HepG2 (cell line): ENCODE results near the gene DMAC2L. TPM values are rescaled to one million over a fixed set of nuclear protein-coding genes. Genes with fewer than 3 reads are reported as not detected.

ENCODE experiments used
- BCL6 ChIP-seq: IDR thresholded peaks from 2 replicates; pipeline ENCODE4 v1.6.1; 2016; ENCODE audit warnings: missing genetic modification reagents, missing compliant biosample characterization
- CBFB ChIP-seq: sonication (generic); formaldehyde crosslinking; IDR thresholded peaks from 2 replicates; pipeline ENCODE4 v1.4.0; 2020; ENCODE audit warnings: missing genetic modification reagents
- EP300 ChIP-seq, 3 experiments: sonication (generic) in 1 of 3; formaldehyde crosslinking in 1 of 3; IDR thresholded peaks; 2 replicates each; pipeline versions ENCODE4 v1.5.1 to v1.6.1; 2011 to 2020; ENCODE audit warnings: low read depth in 2 of 3, low read length in 2 of 3, borderline replicate concordance in 1 of 3, improper control_type of control experiment in 1 of 3, mild to moderate bottlenecking in 1 of 3, missing genetic modification reagents in 1 of 3, moderate library complexity in 1 of 3
- HNRNPL ChIP-seq: fragments of 200-400 bp; formaldehyde crosslinking; IDR thresholded peaks from 2 replicates; pipeline ENCODE4 v1.6.1; 2017; ENCODE audit warnings: mild to moderate bottlenecking, low read depth, low read length
- KLF12 ChIP-seq: sonication (generic); formaldehyde crosslinking; IDR thresholded peaks from 2 replicates; pipeline ENCODE4 v1.4.0; 2020; ENCODE audit warnings: missing genetic modification reagents, borderline replicate concordance
- MAFF ChIP-seq: IDR thresholded peaks from 2 replicates; pipeline ENCODE4 v1.6.1; 2011; ENCODE audit warnings: low read depth, low read length, improper control_type of control experiment
- NFKBIZ ChIP-seq: IDR thresholded peaks from 2 replicates; pipeline ENCODE4 v1.6.1; 2018; ENCODE audit warnings: missing genetic modification reagents, missing compliant biosample characterization
- NFYB ChIP-seq: sonication (generic); formaldehyde crosslinking; IDR thresholded peaks from 2 replicates; pipeline ENCODE4 v1.4.0; 2020; ENCODE audit warnings: missing genetic modification reagents
- RCOR2 ChIP-seq: IDR thresholded peaks from 2 replicates; pipeline ENCODE4 v1.6.1; 2016; ENCODE audit warnings: missing biosample characterization, missing genetic modification reagents
- SOX5 ChIP-seq: IDR thresholded peaks from 2 replicates; pipeline ENCODE4 v1.6.1; 2016; ENCODE audit warnings: borderline replicate concordance
- TCF7 ChIP-seq: sonication (generic); IDR thresholded peaks from 2 replicates; pipeline ENCODE4 v1.6.1; 2016; ENCODE audit warnings: antibody characterized with exemption, low read depth
- TGIF2 ChIP-seq: IDR thresholded peaks from 2 replicates; pipeline ENCODE4 v1.6.1; 2016; ENCODE audit warnings: control low read depth, missing compliant biosample characterization
- TRIM24 ChIP-seq: sonication (generic); formaldehyde crosslinking; IDR thresholded peaks from 2 replicates; pipeline ENCODE4 v1.8.0; 2022; ENCODE audit warnings: mild to moderate bottlenecking, missing genetic modification reagents
- ZBTB7A ChIP-seq: sonication (generic); formaldehyde crosslinking; IDR thresholded peaks from 2 replicates; pipeline ENCODE4 v1.8.0; 2022; ENCODE audit warnings: mild to moderate bottlenecking, missing genetic modification reagents
- ZFP36L1 ChIP-seq: sonication (generic); formaldehyde crosslinking; IDR thresholded peaks from 2 replicates; pipeline ENCODE4 v1.8.0; 2022; ENCODE audit warnings: mild to moderate bottlenecking, missing genetic modification reagents, moderate library complexity
- ZNF232 ChIP-seq: sonication (generic); formaldehyde crosslinking; IDR thresholded peaks from 2 replicates; pipeline ENCODE4 v1.4.0; 2020; ENCODE audit warnings: missing genetic modification reagents, borderline replicate concordance
- ZNF292 ChIP-seq: sonication (generic); formaldehyde crosslinking; IDR thresholded peaks from 2 replicates; pipeline ENCODE4 v1.8.1; 2022; ENCODE audit warnings: mild to moderate bottlenecking, low read depth, missing genetic modification reagents, borderline replicate concordance
- ZNF430 ChIP-seq: sonication (generic); formaldehyde crosslinking; IDR thresholded peaks from 2 replicates; pipeline ENCODE4 v1.9.0; 2021; ENCODE audit warnings: mild to moderate bottlenecking, missing genetic modification reagents
- ZNF510 ChIP-seq: sonication (generic); formaldehyde crosslinking; IDR thresholded peaks from 2 replicates; pipeline ENCODE4 v1.4.0; 2020; ENCODE audit warnings: low read depth, mild to moderate bottlenecking, missing genetic modification reagents
- ZNF513 ChIP-seq: sonication (generic); formaldehyde crosslinking; conservative IDR thresholded peaks from 2 replicates; pipeline ENCODE4 v1.5.0; 2020; ENCODE audit warnings: missing genetic modification reagents
- ZSCAN20 ChIP-seq: sonication (generic); formaldehyde crosslinking; IDR thresholded peaks from 2 replicates; pipeline ENCODE4 v1.4.0; 2020; ENCODE audit warnings: missing genetic modification reagents, mild to moderate bottlenecking, borderline replicate concordance
- polyA plus RNA-seq, 8 experiments: library from polyadenylated mRNA; depleted of rRNA in 3 of 8; stranded (reverse) in 7 of 8; unstranded in 1 of 8; fragments of >200 nt; fragmentation: Illumina TruSeq in 4 of 8; extraction: Trizol in 4 of 8; gene quantifications; 2 replicates each; pipeline versions ENCODE4 v1.2.1 to v1.2.3, GENCODE V29; 2011 to 2016; ENCODE audit warnings: low read depth in 4 of 8, missing spikeins in 1 of 8, mixed read lengths in 1 of 8; ENCODE audit not compliant: insufficient read depth in 1 of 8
- total RNA-seq, 5 experiments: library from RNA; depleted of rRNA; stranded (reverse); fragments of >200 nt; fragmentation: Illumina TruSeq; extraction: Trizol; gene quantifications; 2 replicates each; pipeline ENCODE4 v1.2.3, GENCODE V29; 2016; ENCODE audit warnings: low read depth in 1 of 5
- TF ChIP-seq, protein P1 (sequence below), 2 experiments: sonication (generic) in 1 of 2; formaldehyde crosslinking in 1 of 2; IDR thresholded peaks; 2 replicates each; pipeline versions ENCODE4 v1.6.1 to v1.9.0; 2014 to 2022; ENCODE audit warnings: antibody characterized with exemption in 1 of 2, borderline replicate concordance in 1 of 2, inconsistent platforms in 1 of 2, low read depth in 1 of 2, missing genetic modification reagents in 1 of 2

DMAC2L gene
- total and polyA plus RNA-seq, 2 of the 13 experiments (the other 11 are each of a cell fraction or from before 2014, with no cell fraction given) = 19.4 to 23.2 TPM

DNA sequence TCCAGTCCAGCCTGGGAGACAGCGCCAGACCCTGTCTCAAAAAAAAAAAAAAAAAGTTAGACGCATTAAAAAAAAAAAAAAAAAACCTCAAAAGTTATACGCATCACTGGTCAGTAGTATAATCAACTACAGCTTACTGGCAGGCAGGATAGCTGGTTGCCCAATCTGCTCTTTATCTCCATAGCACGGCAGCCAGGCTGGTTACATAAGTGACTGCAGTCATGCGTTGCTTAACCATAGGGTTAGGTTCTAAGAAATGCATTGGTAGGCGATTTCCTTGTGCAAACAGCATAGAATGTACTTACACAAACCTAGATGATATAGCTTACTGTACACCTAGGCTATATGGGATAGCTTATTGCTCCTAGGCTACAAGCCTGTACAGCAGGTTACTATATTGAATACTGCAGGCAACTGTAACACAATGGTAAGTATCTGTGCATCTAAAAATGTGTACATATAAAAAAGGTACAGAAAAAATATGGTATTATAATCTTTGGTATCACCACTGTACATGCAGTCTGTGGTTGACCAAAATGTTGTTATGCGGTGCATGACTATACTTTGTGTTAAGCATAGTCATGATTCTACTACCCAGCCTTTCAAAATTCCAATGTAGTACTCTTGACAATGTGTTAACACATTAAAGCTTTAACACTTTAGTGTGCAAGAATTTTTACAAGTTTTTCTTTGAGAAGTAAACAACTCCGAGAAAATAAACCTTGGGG, 8.2 kb upstream of the DMAC2L start (continued):
- peak; percentile 83 for TF ChIP-seq TRIM24 (CRISPR knock-in tag)
- TF ChIP-seq NFYB (CRISPR knock-in tag) = peak; percentile 13; the same call in 1 of the 2 replicates
- no peak for TF ChIP-seq ZSCAN20 (CRISPR knock-in tag)
- peak; percentile 60; the same call in 1 of the 2 replicates for TF ChIP-seq ZNF292
- TF ChIP-seq ZFP36L1 (CRISPR knock-in tag) = no peak
- TF ChIP-seq MAFF = peak; percentile 86
- TF ChIP-seq CBFB (CRISPR knock-in tag) = no peak
- TF ChIP-seq ZNF510 = no peak
- TF ChIP-seq SOX5 = peak; percentile 78
- no peak for TF ChIP-seq ZNF513 (CRISPR knock-in tag)
- TF ChIP-seq EP300 (IDR thresholded peaks at IDR 0.05; ENCODE audit: low read depth in 2 of 2, low read length in 2 of 2) = peak; percentile 28 to 77; a peak in 2 of 4 replicates
- peak; percentile 66; the same call in 1 of the 2 replicates for TF ChIP-seq EP300 (CRISPR knock-in tag; IDR thresholded peaks at IDR 0.05; ENCODE audit: borderline replicate concordance)
- peak; percentile 62; the same call in 1 of the 2 replicates for TF ChIP-seq RCOR2 (CRISPR knock-in tag)
- peak; percentile 59; the same call in 1 of the 2 replicates for TF ChIP-seq NFKBIZ
- TF ChIP-seq ZBTB7A (CRISPR knock-in tag) = no peak
- peak; percentile 92 for TF ChIP-seq BCL6 (CRISPR knock-in tag)
- TF ChIP-seq TGIF2 (CRISPR knock-in tag) = peak; percentile 73; the same call in 1 of the 2 replicates
- TF ChIP-seq, protein P1, sequence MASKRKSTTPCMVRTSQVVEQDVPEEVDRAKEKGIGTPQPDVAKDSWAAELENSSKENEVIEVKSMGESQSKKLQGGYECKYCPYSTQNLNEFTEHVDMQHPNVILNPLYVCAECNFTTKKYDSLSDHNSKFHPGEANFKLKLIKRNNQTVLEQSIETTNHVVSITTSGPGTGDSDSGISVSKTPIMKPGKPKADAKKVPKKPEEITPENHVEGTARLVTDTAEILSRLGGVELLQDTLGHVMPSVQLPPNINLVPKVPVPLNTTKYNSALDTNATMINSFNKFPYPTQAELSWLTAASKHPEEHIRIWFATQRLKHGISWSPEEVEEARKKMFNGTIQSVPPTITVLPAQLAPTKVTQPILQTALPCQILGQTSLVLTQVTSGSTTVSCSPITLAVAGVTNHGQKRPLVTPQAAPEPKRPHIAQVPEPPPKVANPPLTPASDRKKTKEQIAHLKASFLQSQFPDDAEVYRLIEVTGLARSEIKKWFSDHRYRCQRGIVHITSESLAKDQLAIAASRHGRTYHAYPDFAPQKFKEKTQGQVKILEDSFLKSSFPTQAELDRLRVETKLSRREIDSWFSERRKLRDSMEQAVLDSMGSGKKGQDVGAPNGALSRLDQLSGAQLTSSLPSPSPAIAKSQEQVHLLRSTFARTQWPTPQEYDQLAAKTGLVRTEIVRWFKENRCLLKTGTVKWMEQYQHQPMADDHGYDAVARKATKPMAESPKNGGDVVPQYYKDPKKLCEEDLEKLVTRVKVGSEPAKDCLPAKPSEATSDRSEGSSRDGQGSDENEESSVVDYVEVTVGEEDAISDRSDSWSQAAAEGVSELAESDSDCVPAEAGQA (IDR thresholded peaks at IDR 0.05; ENCODE audit: low read depth) = no peak
- TF ChIP-seq, protein P1 (CRISPR knock-in tag; IDR thresholded peaks at IDR 0.05; ENCODE audit: borderline replicate concordance) = no peak
- TF ChIP-seq KLF12 (CRISPR knock-in tag) = no peak
- TF ChIP-seq TCF7 = no peak
- TF ChIP-seq ZNF232 = peak; percentile 74; the same call in 1 of the 2 replicates
- no peak for TF ChIP-seq HNRNPL
- 0 out of 2 replicates have a peak, but pooled peaks have one; percentile 26 for TF ChIP-seq ZNF430
